Uterus (tissue), 4 donors: ENCODE measurements around the gene ABCA13. TPM values are rescaled to one million over a fixed set of nuclear protein-coding genes. Genes with fewer than 3 reads are reported as not detected.

ENCODE experiments used
- DNase-seq, 2 donors: peaks; one replicate each; pipeline ENCODE4 v3.0.0-alpha.2; 2019 to 2020
- H3K27ac ChIP-seq, 2 donors: fragments of 200-600 bp; sonication (generic); 1 replicate in 1 of 2; 2 replicates in 1 of 2; pipeline ENCODE4 v1.5.1; 2016 to 2018
- H3K27me3 ChIP-seq, 2 donors: fragments of 200-600 bp; sonication (generic); one replicate each; pipeline ENCODE4 v1.5.1; 2018 to 2019; ENCODE audit warnings: control low read depth in 1 of 2
- H3K36me3 ChIP-seq, 2 donors: fragments of 200-600 bp; sonication (generic); one replicate each; pipeline ENCODE4 v1.5.1; 2019; ENCODE audit warnings: control low read depth in 1 of 2
- H3K4me1 ChIP-seq, 2 donors: fragments of 200-600 bp; sonication (generic); one replicate each; pipeline ENCODE4 v1.5.1; 2018 to 2019; ENCODE audit warnings: control low read depth in 1 of 2
- H3K4me3 ChIP-seq, 2 donors: fragments of 200-600 bp; sonication (generic); 1 replicate in 1 of 2; 2 replicates in 1 of 2; pipeline ENCODE4 v1.5.1; 2018 to 2019; ENCODE audit warnings: mild to moderate bottlenecking in 1 of 2
- H3K9me3 ChIP-seq, 2 donors: fragments of 200-600 bp; sonication (generic); one replicate each; pipeline ENCODE4 v1.5.1; 2019; ENCODE audit warnings: control low read depth in 1 of 2
- CTCF ChIP-seq, 4 experiments: fragments of 200-600 bp in 2 of 4; fragments of 450-650 bp in 2 of 4; sonication (generic) in 2 of 4; IDR thresholded peaks; one replicate each; pipeline ENCODE4 v1.5.1; 2016 to 2019; ENCODE audit warnings: antibody characterized with exemption in 4 of 4, mild to moderate bottlenecking in 2 of 4, moderate library complexity in 1 of 4
- POLR2A ChIP-seq, 2 donors: fragments of 450-650 bp; IDR thresholded peaks; one replicate each; pipeline ENCODE4 v1.6.1; 2016; ENCODE audit warnings: antibody characterized with exemption in 2 of 2, mild to moderate bottlenecking in 1 of 2, moderate library complexity in 1 of 2
- intact Hi-C: fragments of 100-400 bp; cut with DNase I; formaldehyde crosslinking; loops from one replicate; pipeline ENCODE4 v1.15.1; 2023; ENCODE audit warnings: low total_unique reads
- total RNA-seq, 4 donors: library from RNA; depleted of rRNA in 3 of 4; stranded (reverse); fragments of >200 nt in 3 of 4; gene quantifications; one replicate each; pipeline versions ENCODE4 v1.1.0 to v1.2.4, GENCODE V29; 2014 to 2023
- donor health status: DM: yes; HTN: yes; CAD: no.

ABCA13 gene
- total RNA-seq, 4 donors from 2014 or later: 0.12 to 1.0 (median 0.26) TPM; not detected in 1

GRCh38 chr7:48300301-48300700, 129.0 kb downstream of the ABCA13 start:
- no peaks in the 10 kb centered on the region for H3K27me3 ChIP-seq
- no peak for DNase-seq
- H3K36me3 ChIP-seq: no peaks in the 10 kb centered on the region
- H3K9me3 ChIP-seq: no peaks in the 10 kb centered on the region
- H3K27ac ChIP-seq: no peak overlapping the region
- intact Hi-C loops: no loop called here
- no peak overlapping the region for H3K4me3 ChIP-seq
- no peaks in the 10 kb centered on the region for H3K4me1 ChIP-seq
- TF ChIP-seq CTCF (IDR thresholded peaks at IDR 0.05): no peak

- TF ChIP-seq CTCF (IDR thresholded peaks at IDR 0.05): no peak
- no peak for TF ChIP-seq POLR2A (IDR thresholded peaks at IDR 0.05)
- no peak overlapping the region for H3K27ac ChIP-seq
- H3K36me3 ChIP-seq: no peaks in the 10 kb centered on the region
- no peaks in the 10 kb centered on the region for H3K9me3 ChIP-seq
- no peak for DNase-seq
- no peak overlapping the region for H3K4me3 ChIP-seq
- intact Hi-C loops: no loop called here
- no peaks in the 10 kb centered on the region for H3K27me3 ChIP-seq
- H3K4me1 ChIP-seq: no peaks in the 10 kb centered on the region
Observed at GRCh38 chr7:48301201-48301600, 129.9 kb downstream of the ABCA13 start.

- H3K4me1 ChIP-seq: no peaks in the 10 kb centered on the region
- TF ChIP-seq CTCF (IDR thresholded peaks at IDR 0.05) (no peak), POLR2A (IDR thresholded peaks at IDR 0.05) (no peak)
- H3K4me3 ChIP-seq: no peak overlapping the region
- no peak overlapping the region for H3K27ac ChIP-seq
- DNase-seq: no peak
- no peaks in the 10 kb centered on the region for H3K36me3 ChIP-seq
- no peaks in the 10 kb centered on the region for H3K9me3 ChIP-seq
- intact Hi-C loops: no loop called here
- H3K27me3 ChIP-seq: no peaks in the 10 kb centered on the region
Observed at GRCh38 chr7:48304641-48305040, 133.4 kb downstream of the ABCA13 start.

GRCh38 chr7:48305661-48306060, 134.4 kb downstream of the ABCA13 start:
- Histone ChIP-seq H3K4me3 (no peak overlapping the region), H3K27me3 (no peaks in the 10 kb centered on the region), H3K9me3 (no peaks in the 10 kb centered on the region), H3K36me3 (no peaks in the 10 kb centered on the region), H3K4me1 (no peaks in the 10 kb centered on the region), H3K27ac (no peak overlapping the region)
- no peak for DNase-seq
- no peak for TF ChIP-seq POLR2A (IDR thresholded peaks at IDR 0.05)
- TF ChIP-seq CTCF (IDR thresholded peaks at IDR 0.05): no peak
- intact Hi-C loops: no loop called here

- Histone ChIP-seq H3K36me3 (no peaks in the 10 kb centered on the region), H3K27ac (no peak overlapping the region), H3K27me3 (no peaks in the 10 kb centered on the region), H3K9me3 (no peaks in the 10 kb centered on the region), H3K4me1 (no peaks in the 10 kb centered on the region), H3K4me3 (no peak overlapping the region)
- no peak for TF ChIP-seq CTCF (IDR thresholded peaks at IDR 0.05)
- no peak for TF ChIP-seq POLR2A (IDR thresholded peaks at IDR 0.05)
- intact Hi-C loops: no loop called here
- no peak for DNase-seq
Observed at GRCh38 chr7:48307041-48307714, 135.9 kb downstream of the ABCA13 start.
